DMS53 (cell line): ENCODE results near the gene PSEN1.

Experiments
- DNase-seq: peaks from one replicate; lab custom pipeline; 2025; lab: John Stamatoyannopoulos, UW

The PSEN1 gene

GRCh38 chr14:73254247-73255004, 118.1 kb downstream of the PSEN1 start:
- DNase-seq = no peak

GRCh38 chr14:73255005-73255400, 118.7 kb downstream of the PSEN1 start:
- DNase-seq = no peak

DNA sequence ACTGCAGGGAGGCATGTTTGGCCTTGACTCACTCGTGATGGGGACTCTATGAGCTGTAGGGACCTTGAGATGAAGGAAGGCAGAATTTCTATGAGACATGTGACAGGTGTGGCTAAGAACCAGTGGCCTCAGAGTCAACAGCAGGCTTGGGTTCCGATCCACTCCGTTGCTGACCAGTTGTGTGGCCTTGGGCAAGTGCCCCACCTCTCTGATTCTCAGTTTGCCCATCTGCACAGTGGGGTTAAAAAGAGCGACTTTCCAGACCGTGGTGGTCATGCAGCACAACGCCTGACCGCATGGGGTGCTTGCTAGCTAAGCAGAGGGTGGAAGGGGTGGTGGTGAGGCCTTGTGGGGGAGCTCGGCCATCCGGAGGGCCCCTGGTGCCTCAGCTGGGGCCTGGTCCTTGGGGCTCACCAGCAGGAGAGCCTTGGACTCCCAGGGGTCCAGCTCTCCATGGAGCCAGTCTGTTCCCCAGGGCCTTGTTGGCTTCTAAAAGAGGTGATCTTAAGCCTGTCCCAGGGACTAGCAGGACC, 119.5 kb downstream of the PSEN1 start:
- no peak for DNase-seq

DNA sequence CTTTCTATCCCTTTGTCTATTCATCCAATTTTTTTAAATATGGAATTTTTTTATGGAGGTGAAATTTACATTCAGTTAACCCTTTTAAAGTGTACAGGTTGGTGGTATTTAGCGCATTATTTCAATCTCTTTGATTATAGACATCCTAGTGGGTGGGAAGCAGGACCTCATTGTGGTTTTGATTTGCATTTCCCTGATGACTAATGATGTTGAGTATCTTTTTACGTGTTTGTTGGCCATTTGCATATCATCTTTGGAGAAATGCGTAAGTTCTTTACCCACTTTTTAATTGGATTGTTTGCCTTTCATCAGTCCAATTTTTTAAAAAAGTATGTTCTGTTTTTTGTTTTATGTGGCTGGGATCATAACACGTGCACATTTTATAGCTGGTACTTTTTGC, 121.8 kb downstream of the PSEN1 start:
- no peak for DNase-seq

- DNase-seq = no peak
These were observed 122.7 kb downstream of the PSEN1 start for GRCh38 chr14:73258845-73259611.

- DNase-seq = no peak
These were observed 123.5 kb downstream of the PSEN1 start for GRCh38 chr14:73259837-73260236.

GRCh38 chr14:73260574-73260973, 124.3 kb downstream of the PSEN1 start:
- no peak for DNase-seq

DNA sequence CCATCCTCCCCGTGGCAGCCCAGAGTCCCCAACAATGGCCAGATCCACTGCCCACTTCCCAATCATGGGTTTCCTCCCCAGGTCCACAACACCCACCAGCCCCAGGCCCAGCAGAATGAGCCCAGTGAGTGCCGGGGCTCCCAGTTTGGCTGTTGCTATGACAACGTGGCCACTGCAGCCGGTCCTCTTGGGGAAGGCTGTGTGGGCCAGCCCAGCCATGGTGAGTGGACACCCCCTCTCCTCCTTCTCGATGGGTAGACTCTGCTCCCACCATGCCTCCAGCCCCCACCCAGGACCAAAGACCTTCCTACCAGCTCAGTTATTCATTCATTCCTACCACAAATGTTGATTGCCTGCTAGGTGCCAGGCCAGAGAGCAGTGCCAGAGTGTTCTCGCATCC, 124.8 kb downstream of the PSEN1 start:
- no peak for DNase-seq

DNA sequence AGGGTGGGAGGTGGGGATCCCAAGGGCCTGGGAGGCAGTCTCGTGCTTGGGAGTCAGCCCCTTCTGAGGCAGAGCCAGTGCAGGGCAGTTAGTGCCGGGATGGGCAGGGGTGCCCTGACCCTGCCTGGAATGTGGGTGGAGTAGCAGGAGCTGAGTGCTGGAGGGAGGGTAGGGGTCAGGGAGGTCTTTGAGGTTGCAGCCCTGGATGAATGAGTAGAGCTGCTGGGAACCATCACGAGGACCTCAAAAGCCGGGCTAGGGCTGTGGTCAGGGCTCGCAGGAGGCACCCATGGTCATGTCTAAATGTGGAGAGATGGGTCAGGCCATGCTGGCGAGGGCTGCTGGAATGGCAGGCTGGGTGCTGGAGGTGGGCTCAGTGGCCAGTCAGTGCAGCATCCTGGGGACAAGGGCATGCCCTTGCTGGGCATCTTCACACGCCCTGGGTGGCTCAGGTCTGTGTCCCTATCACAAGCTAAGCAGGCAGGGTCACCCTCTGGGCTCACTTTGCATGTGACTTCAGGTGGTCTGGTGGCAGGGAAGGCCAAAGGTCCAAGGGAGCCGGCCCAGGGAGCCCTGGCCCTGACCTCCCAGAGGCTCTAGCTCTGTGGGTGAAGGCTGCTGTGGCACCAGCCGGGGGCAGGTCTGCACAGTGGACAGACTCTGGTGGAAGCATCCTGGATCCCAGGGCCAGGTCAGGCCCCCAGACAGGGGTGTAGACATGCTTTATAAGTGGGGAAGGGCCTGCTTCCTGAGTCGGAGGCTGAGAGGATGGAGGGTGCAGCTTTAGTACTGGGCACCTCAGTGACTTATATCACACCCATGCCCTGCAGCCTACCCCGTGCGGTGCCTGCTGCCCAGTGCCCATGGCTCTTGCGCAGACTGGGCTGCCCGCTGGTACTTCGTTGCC, 125.5 kb downstream of the PSEN1 start:
- no peak for DNase-seq

GRCh38 chr14:73262427-73263183, 126.3 kb downstream of the PSEN1 start:
- no peak for DNase-seq

GRCh38 chr14:73263606-73264005, 127.3 kb downstream of the PSEN1 start:
- DNase-seq = no peak

GRCh38 chr14:73264080-73264884, 128.0 kb downstream of the PSEN1 start:
- DNase-seq = no peak

- DNase-seq = no peak
These were observed 128.8 kb downstream of the PSEN1 start for GRCh38 chr14:73264885-73265720.

DNA sequence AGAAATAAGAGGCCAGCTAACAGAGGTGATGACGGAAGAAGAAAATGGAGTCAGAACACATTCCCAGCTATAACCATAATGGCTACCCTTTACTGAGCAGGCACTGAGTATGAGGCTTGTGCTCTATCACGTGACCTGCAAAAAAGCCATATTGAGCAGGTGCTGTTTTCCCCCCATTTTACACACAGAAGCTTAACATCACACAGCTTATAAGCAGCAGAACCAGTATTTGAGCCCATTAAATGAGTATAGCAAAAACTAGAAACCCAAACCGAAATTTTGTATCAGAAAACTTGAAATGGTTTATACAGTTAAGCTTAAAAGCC, 129.4 kb downstream of the PSEN1 start:
- no peak for DNase-seq

GRCh38 chr14:73266317-73266716, 130.0 kb downstream of the PSEN1 start:
- DNase-seq = no peak

GRCh38 chr14:73267474-73267873, 131.2 kb downstream of the PSEN1 start:
- no peak for DNase-seq

DNA sequence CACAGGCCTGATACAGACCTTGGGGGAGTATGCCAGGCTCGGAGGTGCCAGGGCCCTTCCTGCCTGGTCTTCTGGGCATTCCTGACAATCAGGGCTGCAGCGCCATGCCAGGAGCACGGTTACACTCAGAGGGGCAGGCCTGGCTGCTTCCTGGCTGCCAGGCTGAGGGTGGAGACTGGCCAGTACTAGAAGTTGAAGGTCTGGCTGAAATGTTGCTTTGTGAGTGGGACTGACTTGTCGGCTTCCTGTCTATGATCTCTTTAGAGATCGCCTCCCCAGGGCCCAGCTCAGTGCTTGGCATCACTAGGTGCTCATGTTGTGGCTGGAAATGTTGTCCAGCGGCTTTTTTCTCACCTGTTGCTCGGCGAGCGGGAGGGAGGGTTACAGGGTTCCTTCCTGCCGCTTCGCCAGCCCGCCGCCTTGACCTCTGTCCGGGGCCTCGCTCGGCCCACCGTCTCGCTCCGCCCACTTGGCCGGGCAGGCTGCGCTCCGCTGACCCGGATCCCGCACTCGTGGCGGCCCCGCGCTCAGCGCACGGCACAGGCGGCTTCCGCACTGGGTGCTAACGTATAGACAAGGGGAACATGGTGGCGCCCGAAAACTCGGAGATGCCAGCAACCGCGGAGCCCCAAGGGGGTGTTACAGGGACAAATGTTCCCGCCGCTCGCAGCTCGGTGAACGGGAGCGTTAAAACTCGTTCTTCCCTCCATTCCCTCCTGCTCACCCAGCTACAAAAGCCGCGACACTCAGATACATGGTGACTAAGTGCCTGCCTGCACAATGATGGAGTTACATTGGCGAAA, 133.6 kb downstream of the PSEN1 start:
- peak; percentile 64 for DNase-seq

DNA sequence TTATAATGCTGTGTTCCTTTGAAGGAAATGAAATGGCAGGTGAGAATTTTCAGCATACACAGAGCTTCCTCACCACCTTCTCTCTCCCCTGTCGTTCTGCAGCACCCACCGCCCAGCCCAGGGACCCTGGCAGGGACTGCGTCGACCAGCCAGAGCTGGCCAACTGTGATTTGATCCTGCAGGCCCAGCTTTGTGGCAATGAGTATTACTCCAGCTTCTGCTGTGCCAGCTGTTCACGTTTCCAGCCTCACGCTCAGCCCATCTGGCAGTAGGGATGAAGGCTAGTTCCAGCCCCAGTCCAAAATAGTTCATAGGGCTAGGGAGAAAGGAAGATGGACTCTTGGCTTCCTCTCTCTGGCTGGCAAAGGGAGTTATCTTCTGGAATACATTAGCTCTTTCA, 136.1 kb downstream of the PSEN1 start:
- no peak for DNase-seq
